HG02678 (cell line): ENCODE measurements around the gene WDR7.

Experiments
- ATAC-seq: cut with Tn5 transposase; IDR thresholded peaks from one replicate; pipeline ENCODE4 v1.9.1; 2021; ENCODE audit warnings: mild to moderate bottlenecking, moderate library complexity; ENCODE audit not compliant: unreplicated experiment

WDR7 gene

GRCh38 chr18:56929886-56930285 is 278.7 kb downstream of the WDR7 start:
- no peak for ATAC-seq

DNA sequence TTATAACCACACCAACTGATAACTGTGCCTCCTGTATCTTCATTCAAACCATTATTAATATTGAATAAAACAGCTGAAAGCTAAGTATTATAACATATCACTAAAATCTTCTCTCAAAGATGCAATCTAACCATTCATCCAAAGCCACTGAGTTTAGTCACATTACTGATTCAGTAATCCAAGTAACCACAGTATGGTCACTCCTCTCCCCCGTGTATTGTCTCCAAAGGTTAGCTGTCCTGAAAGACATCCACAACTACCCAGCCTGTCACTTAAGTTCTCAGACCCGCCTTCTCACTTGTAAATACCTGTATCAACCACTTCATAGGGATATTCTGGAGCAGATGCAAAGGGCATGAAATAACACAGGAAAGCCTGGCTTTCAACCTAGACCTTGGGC is 282.3 kb downstream of the WDR7 start:
- ATAC-seq = no peak

DNA sequence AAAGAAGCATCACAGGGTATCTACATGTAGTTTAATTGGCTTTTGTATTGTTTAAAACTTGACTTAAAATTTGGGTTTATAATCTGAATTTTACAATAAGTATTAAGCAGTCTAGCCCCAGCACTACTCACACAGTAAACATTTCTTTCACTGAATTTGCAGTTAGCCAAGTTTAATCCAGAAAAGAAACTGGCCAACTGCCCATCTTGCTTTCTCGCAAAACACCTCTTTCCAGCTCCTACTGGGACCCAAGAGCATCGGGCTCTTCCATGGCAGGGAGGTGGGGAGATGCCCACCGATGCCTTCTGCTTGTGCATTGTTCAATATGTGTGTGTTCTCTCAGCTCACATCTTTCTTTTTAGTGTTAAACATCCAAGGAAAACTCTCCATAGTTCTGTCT is 283.0 kb downstream of the WDR7 start:
- no peak for ATAC-seq

DNA sequence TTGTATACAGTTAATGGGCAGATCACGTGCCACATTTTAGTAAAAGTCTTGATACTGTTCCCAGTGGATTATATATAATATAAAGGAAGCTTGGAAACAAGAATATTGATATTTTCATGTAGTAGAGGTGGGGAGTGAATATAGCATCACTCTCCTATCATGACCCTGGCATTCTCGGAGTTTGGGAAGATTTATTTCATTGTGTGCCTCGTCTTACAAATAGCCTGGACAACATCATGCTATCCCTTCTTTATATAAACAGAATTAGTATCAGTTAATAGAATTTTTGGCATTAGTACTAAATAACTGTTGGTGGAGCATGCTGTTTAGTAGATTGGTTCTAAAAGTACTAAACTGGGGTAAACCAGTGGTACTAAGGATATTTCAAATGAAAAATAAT is 283.7 kb downstream of the WDR7 start:
- no peak for ATAC-seq

GRCh38 chr18:56935434-56936040 is 284.4 kb downstream of the WDR7 start:
- ATAC-seq = no peak

GRCh38 chr18:56936457-56936856 is 285.3 kb downstream of the WDR7 start:
- ATAC-seq = no peak

DNA sequence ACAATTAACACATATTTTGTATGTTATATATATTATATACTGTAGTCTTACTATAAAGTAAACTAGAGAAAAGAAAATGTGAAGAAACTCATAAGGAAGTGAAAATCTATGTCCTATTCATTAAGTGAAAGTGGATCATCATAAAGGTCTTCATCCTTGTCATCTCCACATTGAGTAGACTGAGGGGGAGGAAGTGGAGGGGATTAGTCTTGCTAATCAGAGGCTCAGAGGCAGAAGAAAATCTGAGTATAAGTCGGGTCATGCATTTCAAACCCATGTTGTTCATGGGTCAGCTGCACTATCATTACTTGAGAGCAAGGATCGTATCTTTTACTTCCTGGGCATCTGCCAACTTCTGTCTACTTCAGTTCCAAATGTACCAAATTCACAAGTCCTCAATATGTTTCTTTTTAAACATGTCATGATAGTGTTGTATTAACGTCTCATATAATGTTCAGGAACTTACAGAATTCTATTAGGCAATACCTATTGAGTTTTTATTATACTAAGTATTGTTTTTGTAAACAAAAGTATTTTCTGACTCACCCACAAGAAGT is 286.8 kb downstream of the WDR7 start:
- no peak for ATAC-seq

GRCh38 chr18:56945171-56946083 is 294.3 kb downstream of the WDR7 start:
- ATAC-seq = no peak

- ATAC-seq = no peak
These were observed 296.1 kb downstream of the WDR7 start for GRCh38 chr18:56947236-56947635.

DNA sequence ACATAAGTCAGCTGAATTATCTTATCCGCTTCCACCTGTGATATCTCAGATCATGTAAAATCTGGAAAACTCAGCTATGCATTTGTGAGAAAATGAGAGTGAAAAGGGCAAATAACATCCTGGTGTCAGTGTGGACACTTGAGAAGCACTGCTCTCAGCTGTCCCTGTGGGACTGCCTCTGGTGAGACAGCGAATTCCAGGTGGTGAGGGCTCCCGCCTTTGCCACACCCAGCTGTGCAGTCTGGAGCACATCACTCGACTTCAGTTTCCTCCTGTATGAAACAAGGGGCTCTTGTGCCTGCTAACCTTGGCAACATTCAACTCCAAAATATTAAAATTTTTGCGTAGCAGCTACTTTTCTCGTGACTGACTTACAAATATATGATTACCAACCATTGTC is 300.9 kb downstream of the WDR7 start:
- ATAC-seq = no peak

DNA sequence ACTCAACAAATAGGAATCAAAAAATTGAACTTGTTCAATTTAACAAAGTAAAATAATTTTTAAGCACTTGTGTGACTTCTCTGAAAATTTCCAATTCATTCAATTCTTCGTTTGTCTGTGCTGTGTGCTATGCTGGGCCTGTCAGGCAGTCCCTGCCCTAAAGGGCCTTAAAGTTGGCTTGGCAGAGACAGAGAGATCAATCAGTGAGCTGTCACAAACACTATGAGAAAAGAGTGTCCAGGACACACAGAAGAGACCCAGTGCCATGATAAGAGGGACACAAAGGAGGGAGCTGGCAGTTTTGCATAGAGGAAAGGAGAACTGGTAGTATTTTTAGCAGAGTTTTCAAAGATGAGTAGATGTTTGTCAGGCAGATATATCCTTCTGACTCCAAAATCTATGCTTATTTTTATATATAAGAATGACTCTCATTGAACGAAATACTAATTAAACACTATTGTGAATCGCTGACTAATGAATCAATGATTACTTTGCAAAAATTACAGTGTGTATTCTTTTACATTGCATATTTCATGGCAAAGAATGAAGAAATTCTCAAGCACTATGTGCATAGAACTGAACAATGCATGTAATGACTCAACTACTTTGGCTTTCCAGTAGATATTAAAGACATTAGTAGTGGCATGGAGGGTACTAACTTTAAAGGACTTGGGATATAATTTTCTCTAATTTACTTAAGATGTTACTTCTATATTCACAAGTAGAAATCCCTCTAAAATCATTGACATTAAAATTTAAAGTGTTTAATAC is 302.5 kb downstream of the WDR7 start:
- no peak for ATAC-seq

- no peak for ATAC-seq
These were observed 304.3 kb downstream of the WDR7 start for GRCh38 chr18:56955490-56955889.

DNA sequence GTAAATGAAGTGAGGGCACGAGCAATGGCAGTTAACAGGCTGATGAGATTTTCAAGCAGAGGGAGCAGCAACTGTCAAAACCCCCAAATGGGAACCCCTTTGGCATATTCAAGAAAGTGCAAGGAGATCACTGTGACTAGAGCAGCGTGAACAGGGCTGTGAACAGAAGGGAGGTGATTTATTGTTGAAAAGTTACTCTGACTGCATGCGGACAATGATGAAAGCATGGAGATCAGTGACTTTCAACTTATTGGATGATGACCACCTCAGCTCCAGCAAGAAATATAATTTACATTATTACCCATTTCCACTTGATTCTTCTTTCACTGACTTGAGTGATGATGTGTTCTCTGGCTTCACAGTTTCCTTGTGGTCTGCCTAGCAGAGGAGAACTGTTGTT is 308.0 kb downstream of the WDR7 start:
- ATAC-seq = no peak

- no peak for ATAC-seq
These were observed 311.2 kb downstream of the WDR7 start for GRCh38 chr18:56962322-56962721.

DNA sequence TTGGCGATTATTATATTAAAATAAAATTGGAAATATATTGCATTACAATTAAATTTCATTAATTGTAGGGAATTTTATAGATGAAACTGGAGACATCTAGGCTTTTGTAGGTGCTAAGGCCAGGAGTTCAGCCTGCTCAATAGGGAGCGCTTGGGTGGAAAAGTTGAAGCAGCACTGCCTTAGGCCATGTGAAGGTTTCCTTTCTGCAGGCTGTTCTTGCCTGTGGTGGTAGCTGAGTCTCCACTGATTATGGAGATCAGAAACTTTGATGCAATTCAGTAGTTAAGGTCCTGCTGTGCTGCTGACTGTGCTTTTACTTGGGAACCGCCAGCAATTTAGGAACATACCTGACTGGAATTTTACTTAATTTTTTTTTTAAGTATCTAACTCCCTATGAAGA is 315.9 kb downstream of the WDR7 start:
- no peak for ATAC-seq

DNA sequence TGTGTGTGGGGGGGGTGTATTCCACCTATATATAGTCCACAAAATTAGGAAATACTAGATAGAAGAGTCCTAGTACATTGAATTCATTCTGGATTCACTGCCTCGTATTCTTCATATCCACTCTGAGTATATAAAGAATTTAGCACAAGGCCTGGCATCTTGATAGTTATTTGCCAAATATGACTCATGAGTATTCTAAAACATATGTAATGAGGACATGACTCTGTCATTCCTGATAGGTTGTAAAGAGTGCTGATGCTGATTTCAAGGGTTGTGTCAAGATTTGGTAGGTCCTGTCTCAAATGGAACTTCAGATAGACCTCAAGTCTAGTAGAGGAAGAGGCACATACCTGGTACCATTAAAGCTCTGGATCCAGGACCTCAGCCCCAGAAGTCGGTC is 322.3 kb downstream of the WDR7 start:
- no peak for ATAC-seq

DNA sequence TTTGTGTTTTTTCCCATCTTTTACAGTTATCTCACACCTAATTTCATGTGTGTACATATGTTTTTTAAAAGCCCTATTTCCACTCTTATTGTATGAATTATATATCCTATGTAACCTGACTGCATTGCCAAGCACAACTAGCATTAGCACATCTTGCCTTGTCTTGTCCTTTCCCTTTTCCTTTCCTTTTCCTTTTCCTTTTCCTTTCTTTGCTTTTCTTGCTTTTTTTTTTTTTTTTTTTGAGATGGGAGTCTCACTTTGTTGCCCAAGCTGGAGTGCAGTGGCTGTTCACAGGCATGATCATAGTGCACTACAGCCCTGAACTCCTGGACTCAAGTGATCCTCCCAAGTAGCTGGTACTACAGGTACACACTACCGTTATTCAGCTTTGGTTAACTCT is 323.0 kb downstream of the WDR7 start:
- no peak for ATAC-seq

GRCh38 chr18:56975276-56975675 is 324.1 kb downstream of the WDR7 start:
- ATAC-seq = no peak

DNA sequence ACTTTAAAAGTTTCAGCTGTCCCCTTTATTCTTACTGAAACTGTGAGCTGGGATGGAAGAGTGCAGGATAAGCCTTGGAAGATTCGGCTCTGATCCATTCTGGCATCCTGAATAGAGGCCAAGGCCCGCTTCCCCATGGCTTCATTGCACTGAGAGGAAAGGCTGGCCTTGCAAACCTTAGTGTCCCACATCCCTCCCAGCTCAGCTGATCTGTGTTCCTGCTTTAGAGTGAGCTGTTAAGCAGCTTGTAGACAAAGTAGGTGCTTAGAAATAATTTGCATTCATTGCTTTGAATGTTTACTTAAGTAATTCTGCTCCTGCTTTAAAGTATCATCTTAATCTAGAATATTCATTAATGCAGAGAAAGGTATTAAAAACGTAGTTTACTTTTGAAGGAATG is 326.1 kb downstream of the WDR7 start:
- no peak for ATAC-seq

DNA sequence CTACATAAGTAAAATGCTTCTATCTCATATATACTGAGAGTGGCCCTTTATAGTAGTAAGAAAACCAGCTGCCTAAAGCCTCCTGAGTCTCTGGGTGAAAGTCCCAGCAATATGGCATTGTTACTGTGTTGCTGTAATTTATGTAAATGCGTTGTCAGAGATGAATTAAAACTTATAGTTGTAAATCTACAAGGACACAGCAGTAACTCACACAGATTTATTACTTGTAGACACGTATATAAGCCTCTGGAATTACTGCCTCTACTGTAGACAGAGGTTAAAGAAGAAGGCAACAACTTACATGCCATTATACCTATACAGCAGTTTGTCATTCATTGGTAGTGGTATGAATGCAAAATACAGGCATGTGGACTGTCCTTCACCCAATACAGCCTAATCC is 326.6 kb downstream of the WDR7 start:
- ATAC-seq = no peak

DNA sequence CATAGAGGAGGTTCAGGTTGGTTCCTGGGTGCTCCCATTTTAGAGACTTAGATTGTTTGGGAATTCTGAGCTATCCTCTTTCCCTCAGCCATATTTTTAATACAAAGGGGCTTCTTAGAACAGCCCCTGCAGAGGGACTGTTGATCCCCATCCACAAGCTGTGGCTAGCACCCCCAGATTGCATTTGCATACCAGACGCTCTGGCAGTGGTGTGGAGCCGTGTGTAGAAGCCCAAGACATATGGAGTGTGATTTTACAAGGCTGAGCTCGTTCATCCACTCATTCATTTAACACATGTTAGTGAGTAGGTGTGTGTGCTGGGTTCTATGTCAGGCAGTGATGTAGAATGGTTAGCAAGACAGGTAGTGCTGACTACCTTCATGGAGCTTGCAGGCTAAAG is 329.0 kb downstream of the WDR7 start:
- ATAC-seq = no peak
